Stimulated activated CD8-positive, alpha-beta memory T cell treated with anti-CD3 and anti-CD28 coated beads, Interleukin-2, amount 100 ng/mL, for 1 hour (primary cell): Measurements from ENCODE around the gene NCOR2.

Experiments used
- DNase-seq, 2 donors: peaks; one replicate each; pipeline ENCODE4 v3.0.0-alpha.2; 2020; ENCODE audit warnings: low read depth in 2 of 2

NCOR2 gene

GRCh38 chr12:124544311-124544970 is 23.0 kb downstream of the NCOR2 start:
- no peak for DNase-seq

GRCh38 chr12:124543590-124544310 is 23.7 kb downstream of the NCOR2 start:
- DNase-seq = no peak

DNA sequence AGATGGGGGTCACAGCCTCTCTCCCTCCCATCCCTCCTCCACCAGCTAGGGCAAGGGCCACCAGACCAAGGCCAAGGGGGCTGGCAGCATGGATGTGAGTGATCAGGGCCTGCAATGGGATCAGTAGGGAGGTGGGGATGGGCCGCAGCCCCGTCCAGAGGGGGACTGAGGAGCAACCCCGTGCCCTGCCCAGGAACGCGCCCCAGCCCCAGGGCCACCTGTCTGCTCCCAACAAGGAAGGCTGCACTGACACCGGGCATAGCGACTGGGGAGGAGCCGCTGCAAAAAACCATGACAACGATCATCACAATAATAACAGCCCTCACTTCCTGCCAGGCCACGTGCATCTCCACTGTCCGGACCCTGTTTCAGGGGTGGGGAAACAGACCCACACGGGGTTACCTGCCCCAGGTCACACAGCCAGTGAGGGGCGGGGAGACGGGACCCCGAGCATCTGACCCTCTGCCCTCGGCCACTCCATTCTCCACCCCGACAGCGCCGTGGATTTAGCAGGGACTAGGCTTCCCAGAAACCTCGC is 24.3 kb downstream of the NCOR2 start:
- DNase-seq = no peak

DNA sequence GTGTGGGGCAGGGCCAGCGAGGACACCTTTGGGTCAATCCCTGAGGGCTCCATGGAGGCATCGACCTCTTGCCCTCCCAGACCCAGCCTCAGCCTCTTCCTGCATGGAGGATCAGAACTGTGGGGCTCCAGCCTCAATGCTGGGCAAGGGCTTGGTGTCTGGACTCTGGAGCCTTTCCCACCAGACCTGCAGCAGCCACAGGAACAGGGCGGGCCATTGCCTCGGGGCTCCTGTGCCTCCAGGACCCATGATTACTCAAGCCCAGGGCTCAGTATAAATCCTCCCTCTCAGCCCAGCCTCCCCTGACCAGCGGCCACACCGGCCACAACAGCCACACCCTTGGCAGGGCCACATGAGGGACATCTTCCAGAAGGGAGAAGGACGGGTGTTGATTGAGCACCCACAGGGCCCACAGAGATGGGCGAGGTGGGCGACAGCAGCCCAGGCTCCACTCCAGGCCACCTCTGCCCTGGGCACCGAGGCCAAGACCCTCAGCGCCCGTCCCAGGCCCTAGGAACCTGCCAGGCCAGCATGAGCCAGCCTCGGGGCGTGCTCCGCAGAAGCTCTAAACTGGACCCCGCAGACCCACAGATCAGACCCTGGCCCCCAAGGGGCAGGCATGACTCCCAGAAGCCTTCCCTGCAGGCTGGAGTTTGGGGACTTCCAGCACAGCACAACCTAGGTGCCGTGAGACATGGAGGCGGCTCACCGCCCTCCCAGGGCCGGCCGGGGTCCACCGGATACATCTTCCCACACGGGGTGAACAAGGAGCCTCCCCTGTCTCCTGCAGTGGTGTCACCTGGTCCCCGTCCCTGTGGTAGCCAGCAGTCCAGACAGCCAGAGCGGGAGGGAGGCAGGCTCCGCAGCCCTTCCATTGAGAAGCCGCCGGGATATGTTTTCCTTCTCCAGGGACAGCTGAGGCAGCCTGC is 25.1 kb downstream of the NCOR2 start:
- DNase-seq = no peak

DNA sequence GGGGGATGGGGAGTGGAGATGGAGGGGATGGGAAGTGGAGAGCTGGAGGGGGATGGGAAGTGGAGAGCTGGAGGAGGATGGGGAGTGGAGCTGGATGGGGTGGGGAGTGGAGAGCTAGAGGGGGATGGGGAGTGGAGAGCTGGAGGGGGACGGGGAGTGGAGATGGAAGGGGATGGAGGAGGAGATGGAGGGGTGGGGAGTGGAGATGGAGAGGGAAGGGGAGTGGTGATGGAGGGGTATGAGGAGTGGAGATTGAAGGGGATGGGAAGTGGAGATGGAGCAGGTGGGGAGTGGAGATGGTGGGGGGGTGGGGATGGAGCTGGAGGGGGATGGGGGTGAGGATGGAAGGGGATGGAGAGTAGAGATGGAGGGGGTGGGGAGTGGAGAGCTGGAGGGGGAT is 26.1 kb downstream of the NCOR2 start:
- DNase-seq = no peak

GRCh38 chr12:124539084-124540041 is 28.0 kb downstream of the NCOR2 start:
- DNase-seq = no peak

DNA sequence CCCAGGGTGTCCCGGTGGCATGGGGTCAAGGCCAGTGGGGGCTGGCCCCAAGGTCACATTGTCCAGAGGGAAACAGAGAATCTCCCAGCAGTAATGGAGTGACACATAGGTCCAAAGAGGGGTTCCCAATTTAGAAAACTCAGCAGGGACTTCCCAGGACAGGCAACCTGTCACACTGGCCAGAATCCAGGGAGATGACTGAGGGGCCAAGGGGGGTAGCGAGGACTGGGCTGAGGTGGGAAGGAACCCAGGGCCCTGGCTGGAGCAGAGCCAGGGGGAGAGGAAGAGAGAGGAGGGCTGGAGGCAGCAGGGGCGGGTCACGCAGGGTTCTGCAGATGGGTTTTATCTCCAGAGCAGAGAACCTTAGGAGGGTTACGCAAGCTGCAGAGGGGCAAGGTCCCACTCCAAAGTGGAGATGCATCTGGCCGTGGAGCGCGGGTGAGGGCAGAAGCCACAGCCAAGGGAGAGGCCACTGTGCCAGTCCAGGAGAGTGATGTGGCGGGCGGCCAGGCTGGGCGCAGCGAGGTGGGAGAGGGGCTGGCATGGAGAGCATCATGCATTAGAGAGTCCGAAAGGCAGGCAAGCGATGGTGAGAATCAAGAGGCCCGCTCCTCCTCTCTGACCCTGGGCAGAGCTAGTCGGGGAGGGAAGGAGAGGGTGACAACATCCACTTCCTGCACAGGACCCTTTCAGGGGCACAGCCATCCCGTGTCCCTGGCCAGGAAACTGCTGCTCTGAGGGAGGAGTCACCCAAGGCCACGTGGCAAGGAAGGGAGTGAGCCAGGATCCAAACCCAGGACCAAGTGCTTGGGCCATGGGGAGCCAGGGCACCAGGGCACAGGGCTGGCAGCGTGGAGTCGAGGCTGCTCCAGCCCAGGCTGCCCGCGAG is 29.0 kb downstream of the NCOR2 start:
- DNase-seq = no peak

DNA sequence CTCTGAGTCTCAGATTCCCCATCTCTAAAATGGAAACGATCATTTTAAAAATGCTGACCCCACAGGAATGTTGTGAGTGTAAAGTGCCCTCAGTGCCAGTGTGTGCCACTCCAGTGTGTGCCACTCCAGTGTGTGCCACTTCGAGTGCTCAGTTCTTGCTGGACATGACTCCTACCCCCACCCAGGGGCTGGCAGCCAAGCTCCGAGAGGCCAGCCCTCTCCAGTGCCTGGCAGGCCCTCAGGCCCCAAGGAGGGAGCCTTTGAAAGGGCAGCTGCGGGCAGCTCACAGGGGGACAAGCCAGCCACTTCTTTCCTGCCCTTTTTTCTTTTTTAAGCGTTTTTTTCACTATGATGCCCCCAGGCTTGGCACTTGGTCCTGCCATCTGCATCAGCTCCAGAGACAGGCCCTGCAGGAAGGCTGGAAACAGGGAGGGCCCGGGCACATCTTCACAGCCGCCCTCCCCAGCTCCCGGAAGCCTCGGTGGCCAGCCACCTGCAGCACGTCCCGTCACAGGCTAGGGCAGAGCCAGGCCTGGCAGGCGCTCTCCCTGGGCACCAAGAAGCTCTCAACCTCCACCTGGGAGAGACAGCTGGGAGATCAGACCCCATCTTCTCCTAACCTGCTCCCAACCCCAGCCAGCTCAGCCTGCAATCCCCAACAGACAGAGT is 29.8 kb downstream of the NCOR2 start:
- no peak for DNase-seq

DNA sequence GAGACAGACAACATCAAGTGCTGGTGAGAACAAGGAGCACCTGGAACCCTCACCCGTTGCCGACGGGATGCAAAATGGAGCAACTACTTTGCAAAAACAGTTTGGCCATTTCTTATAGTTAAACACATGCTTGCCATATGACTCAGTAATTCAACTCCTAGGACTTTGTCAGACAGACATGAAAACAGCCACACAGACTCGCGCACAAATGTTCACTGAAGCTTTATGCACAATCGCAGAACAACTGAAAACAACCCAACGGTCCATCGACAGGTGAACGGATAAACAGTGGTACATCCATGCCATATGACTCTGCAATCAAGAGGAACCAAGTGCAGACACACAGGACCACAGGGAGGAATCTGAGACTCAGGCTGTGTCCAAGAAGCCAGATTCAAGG is 30.8 kb downstream of the NCOR2 start:
- no peak for DNase-seq

DNA sequence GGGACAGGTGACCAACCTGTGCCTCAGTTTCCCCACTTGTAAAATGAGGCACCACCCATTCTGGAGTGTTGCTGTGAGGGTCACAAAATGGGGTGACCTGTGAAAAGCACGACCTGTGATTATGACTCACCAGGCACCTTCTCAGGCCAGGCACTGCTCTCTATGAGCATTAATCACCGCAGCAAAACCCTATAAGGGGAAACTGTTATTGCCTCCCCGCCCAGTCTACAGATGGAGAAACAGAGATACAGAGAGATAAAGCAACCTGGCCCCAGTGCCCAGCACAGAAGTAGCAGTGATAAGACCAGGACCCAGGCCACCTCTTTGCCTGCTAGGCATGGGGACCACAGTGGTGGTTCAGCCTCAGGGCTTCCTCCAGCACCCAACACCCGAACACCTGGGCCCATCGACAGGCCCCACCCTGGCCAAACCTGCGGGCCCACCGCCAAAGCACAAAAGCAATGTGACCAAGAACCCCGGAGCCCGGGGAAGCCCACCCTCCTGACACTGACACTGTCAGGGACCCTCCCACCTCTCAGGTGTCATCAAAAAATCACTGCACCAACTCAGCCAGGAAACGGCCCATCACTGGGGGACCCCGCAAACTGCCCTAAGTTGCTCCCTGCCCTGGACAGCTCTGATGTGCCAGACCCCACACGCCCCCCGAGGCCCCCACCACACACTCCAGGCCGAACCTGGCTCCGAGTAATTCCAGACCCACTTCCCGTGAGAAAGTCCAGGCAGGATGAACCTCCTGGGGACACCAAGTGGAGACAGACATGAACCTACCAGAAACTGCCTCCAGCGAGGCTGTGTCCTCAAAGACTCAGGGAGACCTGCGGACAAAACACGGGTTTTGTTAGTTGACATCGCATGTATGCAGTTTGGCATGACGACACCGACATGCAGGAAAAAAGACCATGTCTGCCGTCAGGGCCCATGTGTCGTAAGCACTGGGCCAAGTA is 32.4 kb downstream of the NCOR2 start:
- no peak for DNase-seq

DNA sequence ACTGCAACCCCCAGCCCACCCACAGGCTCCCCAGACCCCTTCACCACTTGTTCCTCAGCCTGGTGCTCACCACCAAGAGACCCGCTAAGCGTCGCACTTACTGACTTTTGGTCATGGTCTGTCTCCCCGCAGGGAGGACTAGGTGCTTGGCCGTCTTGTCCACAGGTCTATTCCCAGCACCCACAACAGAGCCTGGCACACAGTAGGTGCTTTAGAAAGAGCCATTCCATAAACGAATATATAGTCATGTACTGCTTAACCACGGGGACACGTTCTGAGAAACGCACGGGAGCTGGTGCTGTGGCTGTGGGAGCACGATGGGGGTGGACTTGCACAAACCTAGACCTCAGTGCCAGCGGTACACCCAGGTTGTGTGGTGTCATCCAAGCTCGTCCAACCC is 34.0 kb downstream of the NCOR2 start:
- no peak for DNase-seq

DNA sequence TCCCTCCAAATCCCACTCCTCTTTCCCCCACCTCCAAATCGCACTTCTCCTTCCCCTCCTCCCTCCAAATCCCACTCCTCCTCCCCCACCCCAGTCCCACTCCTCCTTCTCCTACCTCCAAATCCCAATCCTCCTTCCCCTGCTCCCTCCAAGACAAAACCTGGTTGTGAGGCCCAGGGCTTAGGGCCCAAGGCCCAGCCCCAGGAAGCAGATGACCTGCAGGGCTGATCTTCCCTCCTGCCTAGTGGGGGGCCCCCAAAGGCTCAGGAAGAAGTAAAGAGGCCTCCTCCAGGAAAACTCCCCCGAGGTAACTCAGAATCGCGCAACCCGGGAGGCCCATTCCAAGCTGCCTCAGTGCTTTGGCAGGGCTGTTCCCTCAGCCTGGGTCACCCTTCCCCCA is 34.4 kb downstream of the NCOR2 start:
- DNase-seq = no peak

DNA sequence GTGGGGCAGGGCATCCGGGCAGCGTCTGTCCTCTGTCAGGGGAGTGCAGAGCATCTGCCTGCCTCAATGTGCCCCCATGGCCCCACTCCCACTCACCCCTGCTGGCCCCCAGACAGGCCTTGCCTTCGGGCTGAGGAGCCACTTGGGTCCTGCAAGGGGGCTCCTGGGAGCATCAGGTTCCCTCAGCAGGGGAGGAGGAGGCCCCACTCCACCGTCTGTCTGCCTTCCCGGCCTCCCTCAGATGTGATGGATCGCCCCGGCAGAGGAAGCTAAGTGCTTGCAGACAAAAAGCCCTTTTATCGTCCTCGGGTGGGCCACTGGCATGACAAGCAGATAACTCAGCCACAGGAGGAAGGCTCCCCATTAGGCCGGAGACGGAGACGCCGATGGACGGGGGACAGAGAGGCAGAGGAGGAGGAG is 35.1 kb downstream of the NCOR2 start:
- no peak for DNase-seq

DNA sequence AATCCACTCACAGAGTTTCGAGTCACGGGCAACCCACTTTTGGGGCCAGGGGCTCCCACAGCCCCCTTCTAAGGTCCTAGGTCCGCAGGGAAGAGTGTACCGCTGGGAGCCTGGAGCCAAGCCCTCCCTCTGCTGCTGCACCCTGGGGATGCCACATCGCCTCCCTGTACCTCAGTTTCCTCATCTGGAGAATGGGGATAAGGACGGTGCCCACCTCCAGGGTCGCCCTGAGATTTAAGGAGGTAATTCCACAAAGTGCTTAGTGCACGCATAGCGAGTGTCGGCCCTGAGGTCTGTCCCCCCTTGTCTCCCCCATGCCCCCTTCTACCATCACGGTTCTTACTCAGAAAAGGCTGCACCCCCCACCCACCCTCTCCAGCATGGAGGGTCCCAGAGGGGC is 35.5 kb downstream of the NCOR2 start:
- no peak for DNase-seq

- DNase-seq = no peak
These were observed 36.1 kb downstream of the NCOR2 start for GRCh38 chr12:124531281-124531745.

DNA sequence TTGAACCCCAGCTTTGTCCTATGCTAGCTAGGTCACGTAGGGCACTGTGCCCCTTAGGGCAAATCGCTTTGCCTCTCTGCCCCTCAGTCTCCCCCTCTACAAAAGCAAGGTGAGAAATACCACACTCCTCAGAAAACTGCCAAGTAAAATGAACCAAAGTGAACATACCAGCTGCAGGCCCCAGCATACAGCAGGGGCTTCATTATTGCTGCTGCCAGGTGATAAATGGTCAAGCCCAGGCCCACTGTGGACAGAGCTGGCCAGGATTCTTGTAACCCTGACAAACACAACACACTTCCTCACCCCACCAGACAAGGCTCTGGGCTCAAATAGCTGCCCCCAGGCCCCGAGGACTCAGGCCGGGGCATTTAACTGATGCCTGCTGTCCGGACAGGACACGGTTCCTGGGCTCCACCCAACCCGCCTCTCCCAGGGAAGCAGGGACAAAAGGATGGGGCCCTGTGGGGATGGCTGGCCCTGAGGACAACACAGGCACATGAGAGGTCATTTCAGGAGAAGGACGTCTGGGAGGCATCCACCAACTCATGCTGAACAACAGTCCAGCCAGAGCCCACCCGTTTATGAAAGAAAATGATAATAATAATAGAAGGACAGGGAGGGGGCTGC is 36.7 kb downstream of the NCOR2 start:
- DNase-seq = no peak

- DNase-seq = no peak
These were observed 37.7 kb downstream of the NCOR2 start for GRCh38 chr12:124529565-124530276.
